K562 treated with DMSO at 1 percent for 12 hours (cell line): ENCODE data around the gene LIMS3. TPM values are rescaled to one million over a fixed set of nuclear protein-coding genes. Genes with fewer than 3 reads are reported as not detected.

Experiments used
- total RNA-seq: library from RNA; unstranded; fragments of 300-600 nt; gene quantifications from 2 replicates; pipeline ENCODE4 v1.2.3, GENCODE V29; 2022; ENCODE audit not compliant: insufficient read depth

The LIMS3 gene, protein sequence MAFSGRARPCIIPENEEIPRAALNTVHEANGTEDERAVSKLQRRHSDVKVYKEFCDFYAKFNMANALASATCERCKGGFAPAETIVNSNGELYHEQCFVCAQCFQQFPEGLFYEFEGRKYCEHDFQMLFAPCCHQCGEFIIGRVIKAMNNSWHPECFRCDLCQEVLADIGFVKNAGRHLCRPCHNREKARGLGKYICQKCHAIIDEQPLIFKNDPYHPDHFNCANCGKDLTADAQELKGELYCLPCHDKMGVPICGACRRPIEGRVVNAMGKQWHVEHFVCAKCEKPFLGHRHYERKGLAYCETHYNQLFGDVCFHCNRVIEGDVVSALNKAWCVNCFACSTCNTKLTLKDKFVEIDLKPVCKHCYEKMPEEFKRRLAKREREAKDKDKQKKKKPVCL
- 1.2 and 1.4 TPM in 2 replicates for total RNA-seq

GRCh38 chr2:109898462-109899336 lies at the start of gene LIMS3:
TSS of gene LIMS3 (plus strand) at chr2:109898688. CDS start at chr2:109898729, 41 bp downstream.

Other genes with a start within 250 kb of the LIMS3 start
- gene RGPD5, start 104.4 kb upstream of the LIMS3 start, total RNA-seq, result not detected in 2 replicates
- not detected in 2 replicates for gene MALL, start 217.1 kb downstream of the LIMS3 start, total RNA-seq